ENCODE measurements around the gene HTN3.
"Not testable (repeated sequence)": the region's sequence is repeated elsewhere in the genome, so short reads cannot be mapped to it uniquely, and the experiment has no call there.

The HTN3 gene
- long read RNA-seq, donor 1: 0 reads
- long read RNA-seq, donor 2: 0 reads
- long read RNA-seq, donor 3: 0 reads
- long read RNA-seq, donor 4: 0 reads
- long read RNA-seq, donor 5: 0 reads
- long read RNA-seq, donor 6: 0 reads
- long read RNA-seq, donor 7: 0 reads
- long read RNA-seq, donor 8: 0 reads

DNA sequence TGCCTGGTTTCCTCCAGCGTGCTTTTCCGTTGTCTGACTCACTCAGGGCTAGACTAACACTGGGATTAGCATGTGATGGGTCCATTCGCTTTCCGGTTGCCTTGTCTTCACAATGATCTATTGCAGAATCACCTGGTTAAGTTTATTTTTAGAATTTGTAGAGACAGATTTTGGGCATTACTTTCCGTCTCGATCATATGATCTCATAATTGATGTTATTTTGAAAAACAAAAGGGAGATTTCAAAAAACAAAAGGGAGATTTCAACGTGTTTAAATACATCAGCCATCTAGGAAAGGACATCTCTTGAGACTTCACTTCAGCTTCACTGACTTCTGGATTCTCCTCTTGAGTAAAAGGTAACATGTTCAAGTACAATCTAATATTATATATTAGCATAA lies at the start of gene HTN3:
TSS of gene HTN3 (plus strand) at position 301 of the 400 bp plus-strand sequence. CDS start 2,282 bp downstream, outside the sequence.
- not testable (repeated sequence) for DNase-seq

DNA sequence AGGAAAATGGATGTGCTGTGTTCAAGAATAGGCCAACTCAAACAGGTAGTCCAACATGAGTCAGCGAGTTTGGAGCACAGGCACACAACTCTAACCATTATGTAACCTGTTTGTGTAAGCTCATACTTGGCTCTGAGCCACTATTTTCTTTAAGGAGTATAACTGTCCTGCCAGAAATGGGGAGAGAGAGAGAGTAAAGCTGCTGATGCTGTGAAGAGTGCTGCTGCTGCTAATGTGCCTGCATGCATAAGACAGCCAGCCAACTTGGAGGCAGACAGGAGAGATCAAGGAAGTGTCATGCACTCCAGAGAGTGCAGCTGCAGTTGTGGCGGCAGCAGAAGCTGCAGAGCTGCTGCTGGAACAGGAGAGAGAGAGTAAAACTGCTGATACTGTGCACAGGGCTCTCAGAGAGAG lies 44.2 kb upstream of the HTN3 start:
- peak; percentile 8 for DNase-seq

DNA sequence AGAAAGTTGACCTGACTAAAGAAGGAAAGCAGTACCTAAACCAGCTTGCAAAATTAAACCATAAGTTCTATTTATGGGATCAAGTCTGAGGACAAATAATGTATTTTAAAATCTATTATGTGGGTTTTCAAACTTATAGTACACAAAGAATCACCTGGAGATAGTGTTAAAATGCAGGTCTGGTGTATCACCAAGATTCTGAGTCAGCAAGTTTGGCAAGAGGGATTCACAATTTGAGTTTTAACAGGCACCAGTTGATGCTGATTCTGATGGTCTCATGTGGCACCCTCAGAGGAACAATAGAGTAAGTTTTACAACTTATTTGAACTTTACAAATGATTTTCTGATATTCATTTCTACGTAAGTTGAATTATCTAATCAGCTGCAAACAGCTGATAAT lies 41.6 kb upstream of the HTN3 start:
- DNase-seq: no peak

DNA sequence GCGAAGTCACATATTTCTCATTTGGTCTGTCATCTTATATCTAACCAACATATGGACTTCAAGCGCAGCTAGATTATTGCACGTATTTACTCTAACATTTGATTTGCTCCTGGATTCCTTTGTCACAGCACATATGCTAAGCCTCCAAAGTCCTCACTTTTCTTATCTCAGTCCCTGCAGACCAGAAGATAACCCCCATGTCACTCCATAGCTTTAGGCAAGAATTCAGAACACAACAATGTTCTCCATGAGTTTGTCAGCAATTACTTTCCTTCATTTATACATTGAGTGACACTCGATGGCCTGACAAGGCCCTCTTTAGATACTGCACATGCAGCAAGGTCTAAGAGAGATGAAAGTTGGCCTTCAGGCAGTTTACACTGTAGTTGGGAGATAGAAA lies 37.2 kb upstream of the HTN3 start:
- no peak for DNase-seq

DNA sequence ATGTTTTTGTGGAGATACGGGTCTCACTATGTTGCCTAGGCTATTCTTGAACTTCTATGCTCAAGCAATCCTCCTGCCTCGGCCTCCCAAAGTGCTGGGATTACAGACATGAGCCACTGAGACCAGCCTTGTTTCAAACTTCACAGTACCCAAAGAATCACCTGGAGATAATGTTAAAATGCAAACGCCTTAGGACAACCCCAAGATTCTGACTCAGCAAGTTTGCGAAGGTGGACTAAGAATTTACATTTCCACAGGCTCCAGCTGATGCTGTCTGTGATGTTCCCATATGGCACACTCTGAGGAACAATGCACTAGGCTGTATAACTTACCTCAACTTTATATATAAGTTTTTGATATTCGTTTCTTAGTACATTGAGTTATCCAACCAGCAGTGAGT lies 33.5 kb upstream of the HTN3 start:
- DNase-seq: no peak

DNA sequence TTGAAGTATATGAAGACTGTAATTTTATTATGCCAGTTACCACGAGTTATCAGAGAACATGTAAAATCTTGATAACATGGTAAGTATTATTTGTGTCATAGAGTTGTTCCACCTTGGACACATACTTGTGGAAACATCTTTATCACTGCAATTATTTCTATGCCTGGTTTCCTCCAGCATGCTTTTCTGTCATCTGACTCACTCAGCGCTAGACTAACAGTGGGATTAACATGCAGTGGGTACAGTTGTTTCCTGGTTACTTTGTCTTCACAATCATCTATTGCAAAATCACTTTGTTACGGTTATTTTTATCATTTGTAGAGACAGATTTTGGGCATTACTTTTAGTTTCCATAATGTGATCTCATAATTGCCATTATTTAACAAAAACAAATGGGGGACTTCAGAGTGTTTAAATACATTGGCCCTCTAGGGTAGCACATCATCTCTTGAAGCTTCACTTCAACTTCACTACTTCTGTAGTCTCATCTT lies 32.7 kb upstream of the HTN3 start, which contains the start of gene STATH:
TSS of gene STATH (plus strand) at position 441 of the 491 bp plus-strand sequence. CDS start 2,472 bp downstream, outside the sequence.
- DNase-seq: no peak

DNA sequence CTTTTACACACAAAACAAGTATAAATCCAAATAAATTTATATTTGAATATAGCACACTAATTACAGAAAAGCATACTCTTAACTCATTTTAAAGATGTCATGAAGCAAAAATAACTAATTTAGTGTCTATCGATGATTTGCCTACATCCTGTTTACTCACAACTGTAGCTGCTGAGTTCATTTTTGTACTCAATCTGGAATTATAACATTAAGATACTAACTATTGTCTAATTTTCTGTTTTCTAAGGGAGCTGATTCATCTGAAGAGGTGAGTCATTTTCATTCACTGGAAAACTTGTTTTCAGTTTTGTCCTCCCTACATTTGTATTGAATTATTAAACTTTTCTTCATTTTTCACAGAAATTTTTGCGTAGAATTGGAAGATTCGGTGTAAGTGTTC lies 28.8 kb upstream of the HTN3 start:
- DNase-seq: no peak

DNA sequence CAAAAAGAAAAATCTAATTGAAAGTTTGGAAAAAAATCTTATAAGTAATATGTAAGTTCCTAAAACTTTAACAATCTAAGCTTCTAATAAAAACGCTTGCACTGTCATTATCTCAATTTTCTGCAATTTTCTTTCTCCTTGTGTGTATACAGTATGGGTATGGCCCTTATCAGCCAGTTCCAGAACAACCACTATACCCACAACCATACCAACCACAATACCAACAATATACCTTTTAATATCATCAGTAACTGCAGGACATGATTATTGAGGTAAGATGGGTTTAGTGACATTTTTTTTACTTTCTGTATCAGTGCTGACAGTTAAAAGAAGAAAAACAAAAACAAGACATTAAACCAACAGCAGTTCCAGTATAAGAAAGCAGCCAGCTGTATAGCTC lies 27.5 kb upstream of the HTN3 start:
- DNase-seq: no peak

DNA sequence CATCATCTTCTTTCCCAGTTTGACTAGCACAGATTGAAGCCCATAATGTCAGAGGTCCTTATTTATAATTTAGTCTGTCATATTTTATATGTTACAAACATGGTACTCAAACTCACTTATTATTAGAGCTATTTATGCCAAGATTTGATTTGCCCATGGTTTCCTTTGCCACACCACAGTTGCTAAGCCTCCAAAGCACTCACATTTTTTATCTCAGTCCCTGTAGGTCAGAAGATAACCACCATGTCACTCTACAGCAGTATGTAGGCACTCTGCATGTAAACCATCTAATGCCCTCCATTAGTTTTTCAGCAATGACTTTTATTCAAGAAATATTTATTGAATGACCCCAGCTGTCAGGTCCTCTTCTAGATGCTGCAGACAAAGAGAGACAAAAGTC lies 25.8 kb upstream of the HTN3 start:
- no peak for DNase-seq

DNA sequence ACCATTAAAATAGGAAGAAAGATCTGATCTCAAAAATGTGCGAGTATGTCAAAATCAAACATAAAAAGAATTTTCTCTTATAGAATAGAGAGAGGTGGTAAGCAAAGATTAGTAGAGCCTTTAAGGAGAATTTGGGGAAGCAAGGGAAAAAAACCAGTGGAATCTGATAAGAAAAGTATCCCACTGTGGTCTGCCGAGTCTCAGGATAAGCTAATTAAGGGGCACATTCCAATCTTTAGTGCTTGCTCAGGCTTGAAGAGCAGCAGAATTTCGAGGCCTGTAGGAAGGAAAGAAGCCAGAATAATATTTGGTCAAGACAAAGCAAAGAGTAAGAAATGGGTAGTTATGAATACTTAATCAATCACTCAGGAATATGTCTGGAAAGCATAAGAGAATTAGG lies 19.5 kb upstream of the HTN3 start:
- DNase-seq: no peak

DNA sequence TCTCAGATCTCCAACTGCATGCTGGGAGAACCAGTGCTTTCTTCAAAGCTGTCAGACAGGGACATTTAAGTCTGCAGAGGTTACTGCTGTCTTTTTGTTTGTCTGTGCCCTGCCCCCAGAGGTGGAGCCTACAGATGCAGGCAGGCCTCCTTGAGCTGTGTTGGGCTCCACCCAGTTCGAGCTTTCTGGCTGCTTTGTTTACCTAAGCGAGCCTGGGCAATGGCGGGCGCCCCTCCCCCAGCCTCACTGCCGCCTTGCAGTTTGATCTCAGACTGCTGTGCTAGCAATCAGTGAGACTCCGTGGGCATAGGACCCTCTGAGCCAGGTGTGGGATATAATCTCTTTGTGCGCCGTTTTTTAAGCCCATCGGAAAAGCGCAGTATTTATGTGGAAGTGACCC lies 9.3 kb upstream of the HTN3 start:
- DNase-seq: not testable (repeated sequence)

DNA sequence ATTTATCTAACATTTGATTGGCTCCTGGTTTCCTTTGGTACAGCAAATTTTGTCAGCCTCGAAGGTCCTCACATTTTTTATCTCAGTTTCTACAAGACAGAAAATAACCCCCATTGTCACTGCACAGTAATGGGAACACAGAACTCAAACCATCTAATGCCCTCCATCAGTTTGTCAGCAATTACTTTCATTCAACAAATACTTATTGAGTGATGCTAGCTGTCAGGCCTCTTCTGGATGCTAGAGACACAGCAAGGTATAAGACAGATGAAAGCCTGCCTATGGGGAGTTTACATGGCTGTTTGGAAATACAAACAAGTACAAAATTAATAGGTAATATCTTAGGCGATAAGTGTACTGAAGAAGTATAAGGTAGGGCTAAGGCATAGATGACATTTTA lies 5.0 kb upstream of the HTN3 start:
- DNase-seq: no peak

DNA sequence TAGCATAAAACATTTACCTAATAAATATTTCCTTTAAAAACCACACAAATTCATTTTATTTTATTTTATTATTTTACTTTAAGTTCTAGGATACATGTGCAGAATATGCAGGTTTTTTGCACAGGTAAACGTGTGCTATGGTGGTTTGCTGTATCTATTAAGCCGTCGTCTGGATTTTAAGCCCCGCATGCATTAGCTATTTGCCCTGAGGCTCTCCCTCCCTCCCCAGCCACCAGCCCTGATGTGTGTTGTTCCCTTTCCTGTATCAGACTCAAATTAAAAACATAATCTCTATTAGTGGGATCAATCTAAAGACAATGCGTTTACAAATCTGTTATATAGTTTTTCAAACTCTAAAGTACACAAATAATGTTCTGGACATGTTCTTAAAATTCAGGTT lies 1.2 kb upstream of the HTN3 start:
- no peak for DNase-seq

DNA sequence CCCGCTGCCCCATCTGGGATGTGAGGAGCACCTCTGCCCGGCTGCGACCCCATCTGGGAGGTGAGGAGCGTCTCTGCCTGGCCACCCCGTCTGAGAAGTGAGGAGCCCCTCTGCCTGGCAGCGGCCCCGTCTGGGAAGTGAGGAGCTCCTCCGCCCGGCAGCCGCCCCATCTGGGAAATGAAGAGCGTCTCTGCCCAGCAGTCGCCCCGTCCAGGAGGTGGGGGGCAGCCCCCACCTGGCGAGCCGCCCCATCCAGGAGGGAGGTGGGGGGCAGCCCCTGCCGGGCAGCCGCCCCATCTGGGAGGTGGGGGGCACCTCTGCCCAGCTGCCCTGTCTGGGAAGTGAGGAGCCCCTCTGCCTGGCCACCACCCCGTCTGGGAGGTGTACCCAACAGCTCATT lies 9.3 kb downstream of the HTN3 start:
- not testable (repeated sequence) for DNase-seq

DNA sequence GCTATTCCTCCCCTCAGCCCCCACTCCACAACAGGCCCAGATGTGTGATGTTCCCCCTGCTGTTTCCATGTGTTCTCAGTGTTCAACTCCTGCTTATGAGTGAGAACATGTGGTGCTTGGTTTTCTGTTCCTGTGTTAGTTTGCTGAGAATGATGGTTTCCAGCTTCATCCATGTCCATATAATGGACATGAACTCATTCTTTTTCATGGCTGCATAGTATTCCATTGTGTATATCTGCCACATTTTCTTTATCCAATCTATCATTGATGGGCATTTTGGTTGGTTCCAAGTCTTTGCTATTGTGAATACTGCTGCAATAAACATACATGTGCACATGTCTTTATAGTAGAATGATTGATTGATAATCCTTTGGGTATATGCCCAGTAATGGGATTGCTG lies 11.7 kb downstream of the HTN3 start:
- not testable (repeated sequence) for DNase-seq

DNA sequence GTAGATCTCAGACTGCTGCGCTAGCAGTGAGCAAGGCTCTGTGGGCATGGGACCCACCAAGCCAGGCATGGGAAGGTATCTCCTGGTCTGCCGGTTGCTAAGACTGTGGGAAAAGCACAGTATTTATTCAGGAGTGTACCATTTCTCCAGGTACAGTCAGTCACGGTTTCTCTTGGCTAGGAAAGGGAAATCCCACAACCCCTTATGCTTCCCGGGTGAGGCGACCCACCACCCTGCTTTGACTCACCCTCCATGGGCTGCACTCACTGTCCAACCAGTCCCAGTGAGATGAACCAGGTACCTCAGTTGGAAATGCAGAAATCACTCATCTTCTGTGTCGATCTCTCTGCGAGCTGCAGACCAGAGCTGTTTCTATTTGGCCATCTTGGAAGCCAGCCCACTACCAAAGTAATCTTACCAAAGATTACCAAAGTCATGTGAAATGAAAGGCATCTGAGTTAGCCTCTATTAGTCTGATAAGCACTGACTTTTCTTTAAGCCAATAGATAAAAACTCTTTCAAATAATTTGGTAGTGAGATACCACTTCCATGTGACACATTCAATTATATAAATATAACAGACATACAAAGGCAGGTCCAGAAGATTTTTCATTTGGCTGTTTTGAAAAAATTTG lies 13.5 kb downstream of the HTN3 start:
- no peak for DNase-seq

DNA sequence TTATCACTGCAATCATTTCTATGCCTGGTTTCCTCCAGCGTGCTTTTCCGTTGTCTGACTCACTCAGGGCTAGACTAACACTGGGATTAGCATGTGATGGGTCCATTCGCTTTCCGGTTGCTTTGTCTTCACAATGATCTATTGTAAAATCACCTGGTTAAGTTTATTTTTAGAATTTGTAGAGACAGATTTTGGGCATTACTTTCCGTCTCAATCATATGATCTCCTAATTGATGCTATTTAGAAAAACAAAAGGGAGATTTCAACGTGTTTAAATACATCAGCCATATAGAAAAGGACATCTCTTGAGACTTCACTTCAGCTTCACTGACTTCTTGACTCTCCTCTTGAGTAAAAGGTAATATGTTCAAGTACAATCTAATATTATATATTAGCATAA lies 21.9 kb downstream of the HTN3 start, which contains the start of gene HTN1:
TSS of gene HTN1 (plus strand) at position 301 of the 400 bp plus-strand sequence. CDS start 2,639 bp downstream, outside the sequence.
- not testable (repeated sequence) for DNase-seq

DNA sequence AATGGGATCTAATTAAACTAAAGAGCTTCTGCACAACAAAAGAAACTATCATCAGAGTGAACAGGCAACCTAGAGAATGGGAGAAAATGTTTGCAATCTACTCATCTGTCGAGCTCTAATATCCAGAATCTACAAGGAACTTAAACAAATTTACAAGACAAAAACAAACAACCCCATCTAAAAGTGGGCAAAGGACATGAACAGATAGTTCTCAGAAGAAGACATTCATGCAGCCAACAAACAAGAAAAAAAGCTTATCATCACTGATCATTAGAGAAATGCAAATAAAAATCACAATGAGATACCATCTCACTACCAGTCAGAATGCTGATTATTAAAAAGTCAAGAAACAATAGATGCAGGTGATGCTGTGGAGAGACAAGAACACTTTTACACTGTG lies 28.3 kb downstream of the HTN3 start:
- DNase-seq: not testable (repeated sequence)

DNA sequence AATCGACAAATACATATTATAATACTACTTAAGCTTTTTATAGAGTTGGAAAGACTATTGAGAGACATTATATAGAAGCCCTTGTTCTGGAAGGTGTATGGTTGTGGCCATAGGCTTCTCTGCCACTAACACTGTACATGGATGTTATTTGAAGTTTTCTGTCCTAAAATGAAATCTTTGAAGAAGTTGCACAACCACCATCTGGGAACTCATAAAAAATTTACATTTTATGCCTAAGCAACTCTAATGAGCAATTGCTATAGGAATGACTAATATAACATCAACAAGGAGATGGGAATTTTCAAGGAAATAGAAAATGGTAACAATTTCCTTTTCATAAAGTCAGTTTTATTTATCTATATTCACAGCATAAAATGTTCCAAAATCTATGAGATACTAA lies 29.4 kb downstream of the HTN3 start:
- DNase-seq: no peak

DNA sequence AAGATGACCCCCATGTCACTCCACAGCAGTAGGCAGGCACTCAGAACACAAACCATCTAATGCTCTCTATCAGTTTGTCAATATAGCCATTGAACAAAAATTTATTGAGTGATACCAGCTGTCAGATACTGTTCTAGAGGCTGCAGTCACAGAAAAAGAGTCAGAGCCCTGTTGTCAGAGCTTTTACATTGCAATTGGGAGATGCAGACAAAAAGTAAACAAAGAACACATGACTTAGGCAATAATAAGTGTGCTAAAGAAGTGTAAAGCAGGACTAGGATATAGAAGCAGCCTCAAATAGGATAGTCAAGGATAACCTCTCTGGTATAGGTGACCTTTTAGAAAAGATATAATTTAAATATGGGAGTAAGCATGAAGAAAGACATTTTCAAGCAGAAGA lies 30.9 kb downstream of the HTN3 start:
- no peak for DNase-seq

DNA sequence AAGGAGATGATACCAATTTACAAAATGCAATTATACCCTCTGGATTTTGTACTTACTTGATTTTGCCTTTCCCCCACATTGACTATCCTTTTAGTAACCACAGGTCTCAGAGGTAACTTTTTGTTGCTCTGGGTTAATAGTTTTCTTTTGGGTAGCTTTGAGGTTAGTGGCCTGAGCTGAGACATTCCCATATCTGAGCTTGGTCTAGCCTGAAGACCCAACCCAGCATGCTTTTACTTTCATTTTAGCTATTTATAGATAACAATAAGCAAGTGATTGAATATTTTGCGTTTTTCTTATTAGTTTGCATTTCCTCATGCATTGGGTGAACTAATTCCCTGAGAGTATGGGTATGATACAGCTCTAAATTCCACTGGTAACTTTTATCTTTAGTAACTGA lies 33.7 kb downstream of the HTN3 start:
- DNase-seq: no peak

DNA sequence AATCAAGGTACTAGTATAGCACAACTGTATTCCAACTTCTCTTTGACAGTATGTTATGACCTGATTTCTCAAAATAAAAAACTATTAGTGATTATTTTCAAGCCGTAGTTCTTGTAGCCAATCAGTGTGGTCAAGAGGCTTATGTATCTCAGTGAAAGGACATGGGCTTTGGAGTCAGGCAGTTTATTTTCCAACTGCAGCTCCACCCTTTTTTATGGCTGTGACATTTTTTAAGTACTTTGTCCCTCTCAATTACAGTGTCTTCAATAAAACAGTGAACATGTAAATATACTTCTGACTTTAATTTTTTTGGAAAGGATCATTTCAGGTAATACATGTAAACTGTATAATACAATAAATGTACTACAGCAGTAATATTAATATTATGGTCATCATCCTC lies 51.9 kb downstream of the HTN3 start:
- no peak for DNase-seq

Measured in right kidney (tissue), 9 donors.